OCI-M2 (cell line): ENCODE measurements around the gene NSUN6.

Experiments used
- DNase-seq: peaks from one replicate; lab custom pipeline; 2025; ENCODE audit not compliant: unreplicated experiment; lab: John Stamatoyannopoulos, UW

The NSUN6 gene

GRCh38 chr10:18563003-18563726, 88.2 kb downstream of the NSUN6 start:
- DNase-seq, result no peak

- no peak for DNase-seq
These were observed 89.4 kb downstream of the NSUN6 start for GRCh38 chr10:18561861-18562551.

DNA sequence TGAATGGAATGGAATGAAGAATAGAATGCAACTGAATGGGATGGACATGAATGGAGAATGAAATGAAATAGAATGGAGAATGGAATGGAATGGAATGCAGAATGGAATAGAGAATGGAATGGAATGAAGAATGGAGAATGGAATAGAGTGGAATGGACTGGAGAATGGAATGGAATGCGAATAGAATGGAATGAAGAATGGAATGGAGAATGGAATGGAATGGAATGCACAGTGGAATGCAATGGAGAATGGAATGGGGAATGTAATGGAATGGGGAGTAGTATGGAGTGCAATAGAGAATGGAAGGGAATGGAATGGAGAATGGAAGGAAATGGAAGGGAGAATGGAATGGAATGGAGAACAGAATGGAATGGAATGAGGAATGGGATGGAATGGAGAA, 93.4 kb downstream of the NSUN6 start:
- DNase-seq, result no peak

DNA sequence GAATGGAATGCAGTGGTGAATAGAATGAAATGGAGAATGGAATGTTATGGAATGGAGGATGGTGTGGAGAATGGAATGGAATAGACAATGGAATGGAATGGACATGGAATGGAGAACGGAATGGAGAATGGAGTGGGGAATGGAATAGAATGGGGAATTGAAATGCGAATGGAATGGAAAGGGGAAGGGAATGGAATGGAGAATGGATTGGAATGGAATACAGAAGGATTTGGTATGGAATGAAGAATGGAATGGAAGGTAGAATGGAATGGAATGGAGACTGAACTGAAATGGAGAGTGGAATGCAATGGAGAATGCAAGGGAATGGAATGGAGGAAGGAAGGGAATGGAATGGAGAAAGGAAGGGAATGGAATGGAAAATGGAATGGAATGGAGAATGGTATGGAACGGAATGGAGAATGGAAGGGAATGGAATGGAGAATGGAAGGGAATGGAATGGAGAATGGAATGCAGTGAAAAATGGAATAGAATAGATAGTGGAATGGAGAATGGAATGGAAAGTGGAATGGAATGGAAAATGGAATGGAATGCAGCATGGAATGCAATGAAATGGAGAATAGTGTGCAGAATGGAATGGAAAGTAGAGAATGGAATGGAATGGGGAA, 94.8 kb downstream of the NSUN6 start:
- DNase-seq, result no peak

DNA sequence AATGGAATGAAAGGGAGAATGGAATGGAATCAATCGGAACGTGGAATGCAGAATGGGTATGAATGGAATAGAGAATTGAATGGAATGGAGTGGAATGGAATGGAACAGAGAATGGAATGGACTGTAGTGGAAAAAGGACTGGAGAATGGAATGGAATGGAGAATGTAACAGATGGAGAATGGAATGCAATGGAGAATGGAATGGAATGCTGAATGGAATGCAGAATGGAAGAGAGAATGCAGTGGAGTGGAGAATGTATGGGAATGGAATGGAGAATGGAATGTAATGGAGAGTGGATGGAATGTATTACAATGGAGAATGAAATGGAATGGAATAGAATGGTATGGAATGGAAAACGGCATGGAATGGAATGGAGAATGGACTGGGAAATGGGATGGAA, 96.9 kb downstream of the NSUN6 start:
- no peak for DNase-seq

GRCh38 chr10:18551473-18551872, 99.9 kb downstream of the NSUN6 start:
- no peak for DNase-seq

- no peak for DNase-seq
These were observed 102.3 kb downstream of the NSUN6 start for GRCh38 chr10:18549105-18549504.

DNA sequence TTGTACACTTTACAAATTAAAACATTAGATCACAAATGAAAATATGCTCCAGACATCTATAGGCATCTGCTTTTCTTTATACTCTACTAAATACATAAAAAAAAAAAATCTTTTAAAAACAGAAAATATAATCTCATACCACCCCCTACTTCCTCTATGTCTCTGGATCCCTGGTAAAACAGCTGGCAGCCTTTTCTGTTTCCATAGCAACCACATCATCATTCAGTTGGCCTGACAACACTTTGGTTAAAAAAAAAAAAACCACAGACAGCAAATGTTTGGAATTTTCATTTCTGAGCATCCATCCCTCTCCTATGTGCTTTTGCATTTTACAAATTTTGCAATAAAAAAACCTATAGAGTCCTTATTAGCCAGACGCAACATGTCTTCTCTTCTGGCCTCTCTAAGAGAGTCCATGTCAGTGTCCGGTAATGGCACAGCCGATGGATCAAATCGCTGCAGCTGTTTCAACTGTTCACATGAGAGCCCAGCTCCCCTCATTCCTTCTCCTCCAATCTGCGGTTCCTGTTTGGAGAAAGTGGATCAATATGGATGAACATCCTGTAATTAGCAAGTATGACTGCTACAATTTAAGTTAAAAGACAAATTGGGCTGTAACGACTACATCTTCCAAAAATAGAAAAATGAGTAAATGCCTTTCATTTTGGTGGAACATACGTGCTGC, 105.6 kb downstream of the NSUN6 start:
- DNase-seq, result no peak

DNA sequence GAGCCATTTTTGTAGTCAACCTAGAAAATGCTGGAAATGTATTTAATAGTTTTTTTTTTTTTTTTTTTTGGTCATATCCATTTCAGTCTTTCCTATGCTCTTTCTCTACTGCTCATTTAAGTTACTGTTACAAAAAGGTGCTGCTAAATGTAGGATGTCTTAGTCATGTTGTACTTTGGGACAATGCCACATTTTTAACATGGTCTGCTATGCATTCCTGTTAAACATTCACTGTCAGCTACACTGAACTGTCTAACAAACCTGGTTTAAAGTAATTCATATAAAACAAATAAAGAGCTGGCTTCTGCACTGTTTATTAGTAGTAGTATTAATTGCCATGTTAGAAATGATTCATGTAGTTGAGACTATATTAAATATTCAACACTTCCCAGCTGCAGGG, 108.6 kb downstream of the NSUN6 start:
- DNase-seq, result no peak

GRCh38 chr10:18540195-18540594, 111.2 kb downstream of the NSUN6 start:
- no peak for DNase-seq

DNA sequence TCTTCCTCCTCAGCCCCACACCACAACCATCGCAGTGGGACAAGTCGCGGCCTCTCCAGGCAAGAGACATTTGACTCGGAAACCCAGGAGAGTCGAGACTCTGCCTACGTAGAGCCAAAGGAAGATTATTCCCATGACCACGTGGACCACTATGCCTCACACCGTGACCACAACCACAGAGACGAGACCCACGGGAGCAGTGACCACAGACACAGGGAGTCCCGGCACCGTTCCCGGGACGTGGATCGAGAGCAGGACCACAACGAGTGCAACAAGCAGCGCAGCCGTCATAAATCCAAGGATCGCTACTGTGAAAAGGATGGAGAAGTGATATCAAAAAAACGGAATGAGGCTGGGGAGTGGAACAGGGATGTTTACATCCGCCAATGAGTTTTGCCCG, 112.1 kb downstream of the NSUN6 start:
- DNase-seq, result no peak

DNA sequence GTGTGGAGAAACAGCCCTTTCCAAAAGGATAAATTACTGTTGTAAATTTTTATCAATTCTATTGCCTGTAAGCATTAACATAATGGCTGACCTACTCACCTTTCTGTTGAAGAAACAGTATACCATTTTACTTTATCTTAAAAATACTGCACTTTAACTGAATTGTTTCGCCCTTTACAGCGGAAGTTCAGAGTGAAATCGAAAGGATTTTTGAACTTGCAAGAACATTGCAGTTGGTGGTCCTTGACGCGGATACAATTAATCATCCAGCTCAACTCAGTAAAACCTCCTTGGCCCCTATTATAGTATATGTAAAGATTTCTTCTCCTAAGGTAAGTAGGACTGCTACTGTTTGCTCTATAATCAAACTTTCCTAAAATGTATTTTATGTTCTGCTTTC, 117.5 kb downstream of the NSUN6 start:
- DNase-seq, result no peak

DNA sequence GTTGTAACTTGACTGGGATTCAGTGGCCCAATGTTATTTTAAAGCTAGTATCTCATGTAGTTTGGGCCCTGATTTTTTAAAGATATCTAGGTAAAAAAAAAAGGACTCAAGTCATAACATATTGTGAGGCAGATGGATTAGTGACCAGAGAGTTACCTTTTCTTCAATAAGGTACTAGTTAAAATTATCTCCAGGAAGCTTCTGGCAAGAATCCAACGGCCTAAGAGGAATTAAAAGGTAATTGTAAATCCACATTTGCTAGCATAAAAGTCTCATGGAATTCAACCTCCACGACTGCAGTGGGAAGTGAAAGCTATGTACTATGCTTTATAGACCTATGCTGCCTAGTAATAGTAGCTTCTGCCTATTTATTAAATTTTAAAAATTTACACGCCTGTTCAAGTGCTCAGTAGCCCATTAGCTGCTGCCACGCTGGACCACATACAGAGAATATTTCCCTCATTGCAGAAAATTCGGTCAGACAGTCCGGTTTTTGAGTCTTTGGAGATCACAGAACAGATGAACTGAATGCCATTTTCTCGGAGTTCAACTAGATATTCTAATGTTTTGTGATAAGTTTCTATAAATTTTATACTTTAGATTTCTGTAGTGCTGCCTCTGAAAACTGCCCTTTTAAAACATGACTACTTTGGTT, 118.4 kb downstream of the NSUN6 start:
- DNase-seq, result no peak

DNA sequence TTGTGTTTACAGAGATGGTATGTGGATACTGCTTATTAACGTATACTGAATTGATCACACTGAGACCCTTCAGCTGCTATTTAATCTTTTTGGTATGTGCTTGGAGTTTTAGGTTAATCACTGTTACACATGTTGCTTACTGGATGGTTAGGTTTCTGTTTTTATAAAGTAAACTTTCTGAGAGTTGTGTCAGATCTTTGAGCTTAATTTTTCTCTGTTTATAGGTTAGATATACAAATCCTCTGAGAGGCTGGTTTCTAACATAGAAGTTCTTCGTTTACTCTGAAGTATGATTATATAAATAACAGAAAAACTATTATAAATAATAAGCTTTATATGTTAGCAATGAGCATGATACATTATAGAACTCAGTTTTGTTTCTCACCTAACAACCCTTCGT, 123.1 kb downstream of the NSUN6 start:
- DNase-seq, result no peak

- DNase-seq, result no peak
These were observed 123.7 kb downstream of the NSUN6 start for GRCh38 chr10:18527687-18528086.

DNA sequence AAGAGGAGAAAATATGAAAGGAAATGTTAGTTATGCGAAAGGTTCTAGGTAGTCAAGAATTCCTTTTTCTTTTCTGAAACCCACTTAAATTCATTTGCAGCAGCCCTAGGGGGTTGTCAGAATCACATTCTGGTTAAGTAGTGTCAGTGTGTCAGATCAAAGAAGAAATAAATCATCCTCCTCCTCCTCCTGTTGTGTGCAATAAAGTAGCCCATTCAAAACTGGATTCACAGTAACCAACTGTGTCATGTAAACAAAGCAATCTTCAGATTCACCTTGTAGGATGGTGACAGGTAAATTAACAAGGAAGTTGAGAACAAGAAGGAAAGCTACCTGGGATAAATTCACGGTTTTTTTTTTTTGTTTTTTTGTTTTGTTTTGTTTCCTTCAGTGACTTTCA, 127.5 kb downstream of the NSUN6 start:
- no peak for DNase-seq

DNA sequence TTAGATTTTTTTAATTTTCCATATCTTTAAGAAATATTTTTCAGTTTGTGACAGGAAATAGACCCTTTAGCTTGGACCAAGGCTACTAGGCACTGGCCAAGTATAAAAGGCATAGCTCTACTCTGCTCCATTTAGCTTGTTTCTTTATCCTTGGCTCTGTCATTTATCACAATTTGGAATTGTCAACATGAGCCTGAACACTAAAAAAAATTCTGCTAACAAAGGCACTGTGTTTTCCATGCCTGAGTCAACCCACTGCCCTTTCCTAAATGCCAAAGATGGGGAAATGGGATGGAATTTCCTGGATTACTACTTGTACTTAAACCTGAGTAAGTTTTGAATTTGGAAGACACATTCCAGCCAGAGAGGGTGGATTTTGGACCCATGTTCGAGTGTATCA, 128.4 kb downstream of the NSUN6 start:
- DNase-seq, result no peak

- DNase-seq, result no peak
These were observed 134.5 kb downstream of the NSUN6 start for GRCh38 chr10:18516851-18517250.

- DNase-seq, result no peak
These were observed 136.8 kb downstream of the NSUN6 start for GRCh38 chr10:18514537-18514936.

DNA sequence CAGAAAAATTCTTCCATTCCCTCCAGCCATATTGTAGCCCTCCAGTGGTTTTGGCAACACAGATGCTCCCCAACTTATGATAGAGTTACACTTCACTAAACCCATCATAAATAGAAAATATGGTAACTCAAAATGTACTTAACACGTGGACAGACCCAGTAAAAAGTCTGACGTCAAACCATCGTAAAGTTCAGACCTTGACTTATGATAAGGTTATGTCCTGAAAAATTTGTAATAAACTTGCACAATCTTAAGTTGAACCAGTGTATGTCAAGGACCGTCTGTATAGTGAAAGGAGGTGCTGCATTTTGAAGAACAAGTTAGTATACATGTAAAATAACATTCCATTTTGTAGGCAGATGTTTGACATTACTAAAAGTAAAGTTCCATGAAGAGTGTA, 142.8 kb downstream of the NSUN6 start:
- DNase-seq, result no peak

DNA sequence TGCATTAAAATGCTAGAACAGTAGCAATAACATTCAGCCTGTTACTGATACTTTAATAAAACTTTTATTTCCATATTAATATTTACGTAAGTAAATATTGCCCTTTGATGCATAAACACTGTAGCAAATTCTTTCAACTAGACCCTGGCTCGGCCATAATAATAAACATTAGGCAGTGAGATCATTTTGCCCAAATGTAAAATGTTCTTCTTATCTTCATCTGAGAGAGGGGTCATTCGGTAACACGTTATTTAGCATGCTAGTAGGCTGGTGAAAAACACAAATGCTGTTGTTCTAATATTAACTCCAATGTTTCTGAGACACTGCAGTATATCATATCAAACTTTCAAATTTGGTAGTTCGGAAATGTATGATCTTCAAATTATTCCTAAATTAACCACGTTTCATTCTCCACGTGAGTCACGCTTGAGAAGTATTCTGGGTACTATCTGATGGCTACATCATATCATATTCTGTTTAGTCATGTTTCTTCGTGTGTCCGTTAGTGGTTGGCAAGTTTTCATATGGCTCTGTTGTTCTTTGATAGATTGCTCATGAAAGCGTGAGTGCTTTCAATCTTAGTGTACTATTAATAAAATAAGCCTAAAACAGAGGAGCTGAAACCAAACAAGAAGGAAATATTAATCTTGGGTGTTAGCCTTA, 145.8 kb downstream of the NSUN6 start:
- no peak for DNase-seq
